Activated CD8-positive, alpha-beta T cell treated with anti-CD3 and anti-CD28 coated beads for 36 hours (primary cell): ENCODE measurements around the gene TBL1X. TPM values are rescaled to one million over a fixed set of nuclear protein-coding genes. Genes with fewer than 3 reads are reported as not detected.
A peak's percentile ranks its signal among the peaks of the same experiment; 100 is the strongest.

Experiments used
- ATAC-seq: fragments of 200-7000 bp; cut with Tn5 transposase; one replicate; pipeline ENCODE4 v1.10.0; 2021; ENCODE audit warnings: mild to moderate bottlenecking, moderate library complexity
- CTCF ChIA-PET: fragments of 350-600 bp; sonication (Branson Sonifier 250); formaldehyde crosslinking; loops from one replicate; lab custom pipeline; 2021; ENCODE audit warnings: antibody characterized with exemption; lab: Charles Lee
- POLR2A ChIA-PET: fragments of 350-600 bp; sonication (Branson Sonifier 250); formaldehyde crosslinking; loops from one replicate; lab custom pipeline; 2021; ENCODE audit warnings: antibody characterized with exemption; lab: Charles Lee
- DNase-seq: peaks from one replicate; pipeline ENCODE4 v3.0.0-alpha.2; 2020
- H3K27ac Mint-ChIP-seq: one replicate; pipeline ENCODE4 v1.8.0; 2021; ENCODE audit warnings: mild to moderate bottlenecking, mixed read lengths
- H3K27me3 Mint-ChIP-seq: one replicate; pipeline ENCODE4 v1.8.0; 2021; ENCODE audit warnings: mixed read lengths
- H3K36me3 Mint-ChIP-seq: one replicate; pipeline ENCODE4 v1.8.0; 2021; ENCODE audit warnings: low read depth, mixed read lengths
- H3K4me1 Mint-ChIP-seq: one replicate; pipeline ENCODE4 v1.8.0; 2021; ENCODE audit warnings: low read depth, mixed read lengths
- H3K4me3 Mint-ChIP-seq: one replicate; pipeline ENCODE4 v1.8.0; 2021; ENCODE audit warnings: mild to moderate bottlenecking, moderate library complexity, mixed read lengths
- H3K9me3 Mint-ChIP-seq: one replicate; pipeline ENCODE4 v1.8.0; 2021; ENCODE audit warnings: mixed read lengths
- CTCF ChIP-seq: fragments of 200-600 bp; IDR thresholded peaks from one replicate; pipeline ENCODE4 v1.8.0; 2022; ENCODE audit warnings: antibody characterized with exemption, mild to moderate bottlenecking
- intact Hi-C: fragments of 100-400 bp; cut with micrococcal nuclease; formaldehyde crosslinking; loops from one replicate; pipeline ENCODE4 v1.10.0; 2022
- total RNA-seq, 2 experiments: library from RNA; stranded (reverse); gene quantifications; one replicate each; pipeline ENCODE4 v1.2.3, GENCODE V29; 2021

TBL1X gene
- total RNA-seq, 2 experiments from 2014 or later = 28.9 to 32.0 TPM

- H3K27me3 Mint-ChIP-seq = no peaks in the 10 kb centered on the region
- ATAC-seq = no peak
- CTCF ChIA-PET = no interaction called here
- peaks cover 2% of the 10 kb centered on the region for H3K36me3 Mint-ChIP-seq
- H3K27ac Mint-ChIP-seq = no peak overlapping the region
- DNase-seq = no peak
- intact Hi-C loops = no loop called here
- peaks cover 31% of the 10 kb centered on the region for H3K4me1 Mint-ChIP-seq
- H3K4me3 Mint-ChIP-seq = no peak overlapping the region
- no peaks in the 10 kb centered on the region for H3K9me3 Mint-ChIP-seq
- TF ChIP-seq CTCF = no peak
- POLR2A ChIA-PET = interaction anchor here (0.7 to 0.9 kb wide), 2 partner anchors 10 to 364 kb away, joined by 3 read pairs; no protein-coding TSS in a partner anchor
These were observed 96.3 kb downstream of the TBL1X start for GRCh38 chrX:9561199-9561598.

- ATAC-seq (no peak), DNase-seq (no peak)
- Mint-ChIP-seq H3K4me3 (no peak overlapping the region), H3K4me1 (peaks cover 36% of the 10 kb centered on the region), H3K27me3 (no peaks in the 10 kb centered on the region), H3K9me3 (no peaks in the 10 kb centered on the region), H3K27ac (no peak overlapping the region), H3K36me3 (peaks cover 2% of the 10 kb centered on the region)
- intact Hi-C loops = no loop called here
- ChIA-PET POLR2A (no interaction called here), CTCF (no interaction called here)
- TF ChIP-seq CTCF = no peak
These were observed 98.0 kb downstream of the TBL1X start for GRCh38 chrX:9562851-9563250.

- Mint-ChIP-seq H3K27ac (no peak overlapping the region), H3K4me3 (no peak overlapping the region), H3K27me3 (no peaks in the 10 kb centered on the region), H3K36me3 (no peaks in the 10 kb centered on the region), H3K9me3 (no peaks in the 10 kb centered on the region), H3K4me1 (peaks cover 26% of the 10 kb centered on the region)
- TF ChIP-seq CTCF = no peak
- intact Hi-C loops = no loop called here
- DNase-seq (peak; percentile 25), ATAC-seq (peak; percentile 53)
- CTCF ChIA-PET = no interaction called here
- POLR2A ChIA-PET = no interaction called here
These were observed 101.3 kb downstream of the TBL1X start for GRCh38 chrX:9566150-9566621.

- Mint-ChIP-seq H3K27ac (no peak overlapping the region), H3K4me3 (no peak overlapping the region), H3K9me3 (no peaks in the 10 kb centered on the region), H3K4me1 (peaks cover 31% of the 10 kb centered on the region), H3K27me3 (no peaks in the 10 kb centered on the region), H3K36me3 (peaks cover 1% of the 10 kb centered on the region)
- intact Hi-C loops = no loop called here
- no peak for TF ChIP-seq CTCF
- ChIA-PET CTCF (no interaction called here), POLR2A (no interaction called here)
- DNase-seq (no peak), ATAC-seq (no peak)
These were observed 105.0 kb downstream of the TBL1X start for GRCh38 chrX:9569876-9570301.

- Mint-ChIP-seq H3K4me1 (peaks cover 19% of the 10 kb centered on the region), H3K9me3 (no peaks in the 10 kb centered on the region), H3K36me3 (peaks cover 4% of the 10 kb centered on the region), H3K4me3 (no peak overlapping the region), H3K27me3 (no peaks in the 10 kb centered on the region), H3K27ac (no peak overlapping the region)
- no peak for TF ChIP-seq CTCF
- ChIA-PET POLR2A (no interaction called here), CTCF (no interaction called here)
- intact Hi-C loops = no loop called here
- ATAC-seq = no peak
- no peak for DNase-seq
These were observed 108.6 kb downstream of the TBL1X start for GRCh38 chrX:9573282-9574106.
